GM12892 (cell line): ENCODE data around the gene TFDP1.

ENCODE experiments used
- DNase-seq: peaks from one replicate; pipeline ENCODE4 v3.0.0; 2011; ENCODE audit not compliant: insufficient read length
- FAIRE-seq: peaks from 2 replicates; lab custom pipeline; 2011; peaks lifted over from hg19 to GRCh38; lab: Jason Lieb, UNC
- POLR2A ChIP-seq: IDR thresholded peaks from 2 replicates; pipeline ENCODE4 v1.6.1; 2011; ENCODE audit warnings: low read depth, low read length, control low read depth
- POLR2AphosphoS5 ChIP-seq: IDR thresholded peaks from 2 replicates; pipeline ENCODE4 v1.6.1; 2011; ENCODE audit warnings: low read depth, low read length, control low read depth
- TAF1 ChIP-seq: IDR thresholded peaks from 2 replicates; pipeline ENCODE4 v1.6.1; 2011; ENCODE audit warnings: low read depth, mild to moderate bottlenecking, control low read depth, low read length, borderline replicate concordance

TFDP1 gene

GRCh38 chr13:113605866-113606438, 21.4 kb downstream of the TFDP1 start:
- FAIRE-seq (no peak), DNase-seq (no peak)
- no peak for TF ChIP-seq TAF1
- TF ChIP-seq POLR2A: no peak
- no peak for TF ChIP-seq POLR2AphosphoS5

DNA sequence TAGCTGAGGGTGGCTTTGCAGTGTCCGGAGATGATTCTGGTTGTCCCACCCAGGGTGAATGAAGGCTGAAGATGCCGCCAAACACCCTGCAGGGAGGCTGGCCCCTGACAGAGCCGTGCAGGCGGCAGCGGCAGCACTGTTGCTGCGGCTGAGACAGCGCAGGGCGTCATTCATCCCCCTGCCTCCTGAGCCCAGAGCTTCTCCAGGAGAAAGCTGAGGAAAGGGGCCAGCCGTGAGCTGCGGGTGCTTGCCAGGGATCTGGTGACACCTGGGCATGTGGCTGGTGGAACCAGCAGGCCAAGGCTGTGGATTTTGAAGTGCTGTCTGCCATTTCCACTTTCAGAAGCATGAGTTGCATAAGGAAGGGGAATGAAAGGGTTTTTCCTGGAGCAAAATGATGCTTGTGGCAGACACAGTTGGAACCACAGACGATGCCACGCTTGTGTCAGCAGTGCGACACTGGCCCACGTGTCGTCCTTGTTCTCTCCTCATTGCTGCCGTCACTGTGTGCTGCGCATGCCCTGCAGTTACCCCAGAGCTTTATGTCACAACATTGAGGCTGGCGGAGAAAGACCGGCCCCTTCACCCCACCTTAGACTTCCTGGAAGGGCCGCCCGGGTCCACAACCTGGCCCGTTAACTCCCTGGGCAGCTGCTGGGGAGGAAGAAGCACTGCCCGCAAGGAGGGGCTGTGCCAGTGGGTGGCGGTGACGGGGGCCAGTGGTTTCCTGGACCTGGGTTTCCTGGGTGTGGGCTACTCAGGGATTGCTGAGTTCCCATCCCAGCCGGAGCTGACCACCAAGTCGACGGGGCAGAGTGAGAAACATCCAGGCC, 22.7 kb downstream of the TFDP1 start:
- FAIRE-seq (no peak), DNase-seq (no peak)
- TF ChIP-seq TAF1: no peak

DNA sequence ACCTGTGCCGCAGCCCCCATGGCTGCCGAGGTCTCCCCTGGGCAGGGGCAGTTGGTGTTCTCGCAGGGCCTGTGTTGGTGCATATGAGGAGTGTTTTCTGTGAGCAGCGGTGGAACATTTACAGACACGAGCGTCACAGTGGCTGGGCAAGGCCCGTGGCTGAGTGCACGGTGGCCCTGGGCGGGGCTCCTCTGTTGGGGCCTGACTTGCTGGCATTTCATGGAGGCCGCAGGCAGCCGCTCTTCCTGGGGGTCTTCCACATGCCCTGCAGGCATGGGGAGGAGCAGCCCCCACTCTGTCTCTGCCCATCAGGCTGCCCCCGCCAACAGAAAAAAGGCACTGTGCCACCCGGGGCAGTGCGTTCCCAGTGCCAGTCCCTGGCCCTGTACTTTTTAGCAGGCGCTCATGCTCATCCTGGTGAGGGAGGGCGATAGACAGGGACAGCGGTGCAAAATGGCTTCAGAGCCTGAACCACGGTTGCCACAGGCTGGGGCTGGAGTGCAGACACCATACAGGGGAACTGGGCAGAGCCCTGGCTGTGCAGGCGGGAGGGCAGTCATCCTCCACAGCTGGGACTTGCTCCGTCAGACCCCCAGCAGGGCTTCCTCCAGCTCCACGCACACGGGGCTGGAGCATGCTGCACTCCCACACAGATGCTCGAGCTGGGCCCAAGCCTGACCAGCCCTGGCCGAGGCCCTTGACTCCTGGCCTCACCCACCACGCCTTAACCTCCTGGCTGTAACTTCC, 23.5 kb downstream of the TFDP1 start:
- TF ChIP-seq POLR2AphosphoS5: no peak
- TF ChIP-seq TAF1: no peak
- TF ChIP-seq POLR2A: no peak
- FAIRE-seq (no peak), DNase-seq (no peak)

DNA sequence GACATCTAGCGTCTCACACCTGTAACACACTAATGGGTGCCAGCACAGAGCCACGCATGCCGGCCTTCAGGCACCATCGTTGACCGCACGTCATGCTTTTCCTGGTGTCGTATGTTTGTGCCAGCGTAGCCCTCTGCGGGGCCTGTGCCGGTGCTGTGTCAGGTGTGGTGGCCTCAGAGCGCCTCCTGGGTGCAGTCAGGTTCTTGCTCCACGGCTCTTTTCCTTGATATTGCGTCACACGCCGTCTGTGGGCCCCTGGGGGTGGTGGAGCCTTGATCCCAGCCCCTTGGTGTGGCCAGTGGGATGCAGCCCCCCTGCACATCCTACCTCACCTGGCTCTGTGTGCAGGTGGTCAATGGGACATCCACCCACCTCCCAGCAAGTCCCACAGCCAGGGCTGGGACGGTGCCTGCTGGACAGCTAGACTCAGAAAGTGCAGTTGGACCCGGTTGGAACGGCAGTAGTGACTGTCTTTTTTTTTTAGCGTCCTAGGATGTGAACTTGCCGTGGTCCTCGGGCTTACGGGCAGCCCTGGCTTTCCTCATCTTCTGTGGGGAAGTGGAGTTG, 24.5 kb downstream of the TFDP1 start:
- TF ChIP-seq TAF1: no peak
- TF ChIP-seq POLR2A: no peak
- no peak for TF ChIP-seq POLR2AphosphoS5
- FAIRE-seq: no peak
- DNase-seq: no peak

- no peak for DNase-seq
- no peak for FAIRE-seq
Observed at GRCh38 chr13:113609616-113610015, 25.1 kb downstream of the TFDP1 start.

DNA sequence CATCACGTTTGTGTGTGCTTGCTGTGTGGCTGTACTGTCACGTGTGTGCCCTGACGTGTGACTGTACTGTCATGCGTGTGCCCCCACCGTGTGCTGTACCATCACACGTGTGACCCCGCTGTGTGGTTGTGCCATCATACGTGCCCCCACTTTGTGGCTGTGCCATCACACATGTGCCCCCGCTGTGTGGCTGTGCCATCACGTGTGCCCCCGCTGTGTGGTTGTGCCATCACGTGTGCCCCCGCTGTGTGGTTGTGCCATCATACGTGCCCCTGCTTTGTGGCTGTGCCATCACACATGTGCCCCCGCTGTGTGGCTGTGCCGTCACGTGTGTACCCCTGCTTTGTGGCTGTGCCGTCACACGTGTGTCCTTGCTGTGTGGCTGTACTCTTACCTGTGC, 25.7 kb downstream of the TFDP1 start:
- FAIRE-seq: no peak
- no peak for TF ChIP-seq TAF1

More at GRCh38 chr13:113609616-113610015, 25.1 kb downstream of the TFDP1 start:
- TF ChIP-seq POLR2A (no peak), TAF1 (no peak), POLR2AphosphoS5 (no peak)

DNA sequence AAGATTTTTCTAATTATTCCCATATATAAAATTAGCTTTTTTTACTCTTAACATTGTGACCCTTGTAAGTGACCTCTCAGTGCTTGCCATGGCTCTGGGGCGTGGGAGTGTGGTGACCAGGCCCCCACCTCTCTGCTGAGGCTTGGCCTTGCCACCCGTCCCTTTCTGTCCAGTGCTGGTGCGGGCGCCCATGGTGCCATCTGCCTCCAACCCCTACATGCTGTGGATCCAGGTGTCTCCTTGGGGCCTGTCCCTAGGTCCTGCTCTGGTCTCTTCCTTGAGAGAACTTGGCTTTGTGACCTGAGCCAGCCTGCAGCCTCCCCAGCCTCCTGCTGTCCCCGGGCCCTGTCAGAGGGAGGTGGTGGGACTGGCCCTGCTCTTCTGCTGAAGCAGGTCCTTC, 27.4 kb downstream of the TFDP1 start:
- FAIRE-seq: no peak
- DNase-seq: no peak
- TF ChIP-seq POLR2AphosphoS5: no peak
- TF ChIP-seq TAF1: no peak
- TF ChIP-seq POLR2A: no peak

More for the DNA sequence above, 25.7 kb downstream of the TFDP1 start:
- DNase-seq: no peak

DNA sequence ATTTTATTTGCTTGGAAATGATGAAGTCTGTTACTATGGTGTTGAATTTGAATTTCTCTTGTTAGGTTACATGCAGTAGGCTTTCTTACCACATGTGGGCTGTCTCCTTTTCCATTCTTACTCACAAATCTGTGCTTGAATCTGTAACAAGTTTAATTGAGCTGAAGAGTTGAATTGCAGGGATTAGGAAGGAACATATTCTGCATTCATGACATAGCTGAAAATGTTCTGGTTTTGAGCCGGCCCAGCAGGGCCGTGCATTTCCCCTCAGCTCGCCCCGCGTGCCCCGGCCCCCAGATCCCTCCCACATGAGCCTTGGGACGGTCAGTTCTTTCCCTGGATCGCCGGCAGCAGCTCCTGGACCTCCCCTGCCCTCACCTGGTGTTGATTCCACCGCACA, 28.1 kb downstream of the TFDP1 start:
- FAIRE-seq (no peak), DNase-seq (no peak)
- TF ChIP-seq TAF1: no peak
- TF ChIP-seq POLR2A: no peak
- TF ChIP-seq POLR2AphosphoS5: no peak

GRCh38 chr13:113613789-113614379, 29.3 kb downstream of the TFDP1 start:
- FAIRE-seq (peak; percentile 85), DNase-seq (no peak)
- no peak for TF ChIP-seq TAF1
- no peak for TF ChIP-seq POLR2A
- TF ChIP-seq POLR2AphosphoS5: no peak

GRCh38 chr13:113616281-113616906, 31.8 kb downstream of the TFDP1 start:
- FAIRE-seq: no peak
- TF ChIP-seq POLR2AphosphoS5 (no peak), TAF1 (no peak), POLR2A (no peak)
- DNase-seq: no peak

GRCh38 chr13:113616991-113617749, 32.6 kb downstream of the TFDP1 start:
- DNase-seq: no peak
- FAIRE-seq: no peak

More at GRCh38 chr13:113616991-113617749, 32.6 kb downstream of the TFDP1 start:
- TF ChIP-seq POLR2A (no peak), POLR2AphosphoS5 (no peak), TAF1 (no peak)
